Activated naive CD4-positive, alpha-beta T cell treated with anti-CD3 and anti-CD28 coated beads, Interleukin-2, amount 10 ng/mL, durations not matched to agents 7 days and 5 days (primary cell): ENCODE results near the gene TBATA.
"Not testable (repeated sequence)": the region's sequence is repeated elsewhere in the genome, so short reads cannot be mapped to it uniquely, and the experiment has no call there.

ENCODE experiments used
- CTCF ChIA-PET: fragments of 350-600 bp; sonication (Branson Sonifier 250); formaldehyde crosslinking; loops from one replicate; lab custom pipeline; 2021; ENCODE audit warnings: antibody characterized with exemption; lab: Charles Lee
- DNase-seq: peaks from one replicate; pipeline ENCODE4 v3.0.0-alpha.2; 2020
- H3K27ac Mint-ChIP-seq: one replicate; pipeline ENCODE4 v1.8.0; 2021; ENCODE audit warnings: mild to moderate bottlenecking, moderate library complexity, mixed read lengths
- H3K27me3 Mint-ChIP-seq: one replicate; pipeline ENCODE4 v1.8.0; 2021; ENCODE audit warnings: mild to moderate bottlenecking, mixed read lengths
- H3K36me3 Mint-ChIP-seq: one replicate; pipeline ENCODE4 v1.8.0; 2021; ENCODE audit warnings: mixed read lengths
- H3K4me1 Mint-ChIP-seq: one replicate; pipeline ENCODE4 v1.8.0; 2021; ENCODE audit warnings: mixed read lengths
- H3K4me3 Mint-ChIP-seq: one replicate; pipeline ENCODE4 v1.8.0; 2021; ENCODE audit warnings: mild to moderate bottlenecking, moderate library complexity, mixed read lengths
- H3K9me3 Mint-ChIP-seq: one replicate; pipeline ENCODE4 v1.8.0; 2021; ENCODE audit warnings: mixed read lengths

The TBATA gene

GRCh38 chr10:70769121-70769520, 16.1 kb downstream of the TBATA start:
- DNase-seq = peak; percentile 1
- no peaks in the 10 kb centered on the region for H3K4me1 Mint-ChIP-seq
- H3K27ac Mint-ChIP-seq = no peak overlapping the region
- CTCF ChIA-PET = interaction anchor here (1.8 kb wide), 1 partner anchor 220 kb away, joined by 6 read pairs; no protein-coding TSS in a partner anchor
- H3K36me3 Mint-ChIP-seq = no peaks in the 10 kb centered on the region
- H3K27me3 Mint-ChIP-seq = peaks cover 20% of the 10 kb centered on the region
- H3K9me3 Mint-ChIP-seq = peaks cover 11% of the 10 kb centered on the region
- H3K4me3 Mint-ChIP-seq = no peak overlapping the region

- CTCF ChIA-PET = interaction anchor here (1.8 kb wide), 1 partner anchor 219 kb away, joined by 6 read pairs; no protein-coding TSS in a partner anchor
- H3K4me3 Mint-ChIP-seq, H3K36me3 Mint-ChIP-seq, H3K27ac Mint-ChIP-seq, H3K4me1 Mint-ChIP-seq: not testable (repeated sequence)
- DNase-seq = peak; percentile 9
- peaks cover 27% of the 10 kb centered on the region for H3K27me3 Mint-ChIP-seq
- peaks cover 11% of the 10 kb centered on the region for H3K9me3 Mint-ChIP-seq
Observed at GRCh38 chr10:70768026-70768685, 17.0 kb downstream of the TBATA start.

GRCh38 chr10:70765794-70766594, 19.2 kb downstream of the TBATA start:
- Mint-ChIP-seq H3K27ac (no peak overlapping the region), H3K4me1 (no peaks in the 10 kb centered on the region), H3K27me3 (peaks cover 27% of the 10 kb centered on the region), H3K4me3 (no peak overlapping the region), H3K36me3 (no peaks in the 10 kb centered on the region), H3K9me3 (peaks cover 11% of the 10 kb centered on the region)
- no peak for DNase-seq
- CTCF ChIA-PET = no interaction called here

GRCh38 chr10:70763567-70763966, 21.6 kb downstream of the TBATA start:
- H3K9me3 Mint-ChIP-seq = peaks cover 11% of the 10 kb centered on the region
- no peaks in the 10 kb centered on the region for H3K4me1 Mint-ChIP-seq
- DNase-seq = no peak
- no peak overlapping the region for H3K4me3 Mint-ChIP-seq
- CTCF ChIA-PET = no interaction called here
- no peaks in the 10 kb centered on the region for H3K36me3 Mint-ChIP-seq
- H3K27ac Mint-ChIP-seq = no peak overlapping the region
- peaks cover 42% of the 10 kb centered on the region for H3K27me3 Mint-ChIP-seq

GRCh38 chr10:70762441-70763175, 22.6 kb downstream of the TBATA start:
- Mint-ChIP-seq H3K9me3 (peaks cover 11% of the 10 kb centered on the region), H3K4me3 (no peak overlapping the region), H3K27me3 (peaks cover 37% of the 10 kb centered on the region), H3K36me3 (no peaks in the 10 kb centered on the region), H3K4me1 (no peaks in the 10 kb centered on the region), H3K27ac (no peak overlapping the region)
- CTCF ChIA-PET = interaction anchor here (2.5 to 7.1 kb wide), 2 partner anchors 203 to 213 kb away, joined by 11 to 71 read pairs; no protein-coding TSS in a partner anchor
- no peak for DNase-seq

GRCh38 chr10:70761727-70762350, 23.3 kb downstream of the TBATA start:
- no peak overlapping the region for H3K4me3 Mint-ChIP-seq
- H3K27ac Mint-ChIP-seq = no peak overlapping the region
- CTCF ChIA-PET = interaction anchor here (2.5 to 7.1 kb wide), 2 partner anchors 203 to 212 kb away, joined by 11 to 71 read pairs; no protein-coding TSS in a partner anchor
- DNase-seq = no peak
- H3K36me3 Mint-ChIP-seq = no peaks in the 10 kb centered on the region
- no peaks in the 10 kb centered on the region for H3K4me1 Mint-ChIP-seq
- peaks cover 33% of the 10 kb centered on the region for H3K27me3 Mint-ChIP-seq
- H3K9me3 Mint-ChIP-seq = peaks cover 10% of the 10 kb centered on the region

GRCh38 chr10:70761031-70761601, 24.1 kb downstream of the TBATA start:
- Mint-ChIP-seq H3K27me3 (peaks cover 31% of the 10 kb centered on the region), H3K9me3 (peaks cover 6% of the 10 kb centered on the region), H3K4me1 (no peaks in the 10 kb centered on the region), H3K27ac (no peak overlapping the region), H3K4me3 (no peak overlapping the region), H3K36me3 (no peaks in the 10 kb centered on the region)
- CTCF ChIA-PET = interaction anchor here (0.9 to 7.1 kb wide), 4 partner anchors 142 to 267 kb away, joined by 3 to 71 read pairs (median 8); no protein-coding TSS in a partner anchor
- DNase-seq = no peak

GRCh38 chr10:70760271-70760787, 24.8 kb downstream of the TBATA start:
- Mint-ChIP-seq H3K27ac (no peak overlapping the region), H3K4me1 (no peaks in the 10 kb centered on the region), H3K9me3 (peaks cover 3% of the 10 kb centered on the region), H3K27me3 (peaks cover 28% of the 10 kb centered on the region), H3K4me3 (no peak overlapping the region), H3K36me3 (no peaks in the 10 kb centered on the region)
- CTCF ChIA-PET = interaction anchor here (0.9 to 7.1 kb wide), 4 partner anchors 141 to 266 kb away, joined by 3 to 71 read pairs (median 8); no protein-coding TSS in a partner anchor
- DNase-seq = no peak

GRCh38 chr10:70759781-70760180, 25.4 kb downstream of the TBATA start:
- no peak overlapping the region for H3K4me3 Mint-ChIP-seq
- no peaks in the 10 kb centered on the region for H3K36me3 Mint-ChIP-seq
- no peak overlapping the region for H3K27ac Mint-ChIP-seq
- no peaks in the 10 kb centered on the region for H3K9me3 Mint-ChIP-seq
- H3K27me3 Mint-ChIP-seq = peaks cover 32% of the 10 kb centered on the region
- DNase-seq = no peak
- H3K4me1 Mint-ChIP-seq = no peaks in the 10 kb centered on the region
- CTCF ChIA-PET = interaction anchor here (0.7 to 7.1 kb wide), 12 partner anchors 15 to 865 kb away, joined by 3 to 71 read pairs (median 3); no protein-coding TSS in a partner anchor

GRCh38 chr10:70758757-70759514, 26.2 kb downstream of the TBATA start:
- no peaks in the 10 kb centered on the region for H3K36me3 Mint-ChIP-seq
- no peak overlapping the region for H3K4me3 Mint-ChIP-seq
- CTCF ChIA-PET = interaction anchor here (0.6 to 7.1 kb wide), 18 partner anchors 13 to 865 kb away, joined by 3 to 71 read pairs (median 3); no protein-coding TSS in a partner anchor
- no peaks in the 10 kb centered on the region for H3K9me3 Mint-ChIP-seq
- H3K27ac Mint-ChIP-seq = no peak overlapping the region
- DNase-seq = peak; percentile 78
- peaks cover 32% of the 10 kb centered on the region for H3K27me3 Mint-ChIP-seq
- no peaks in the 10 kb centered on the region for H3K4me1 Mint-ChIP-seq

GRCh38 chr10:70757856-70758255, 27.3 kb downstream of the TBATA start:
- CTCF ChIA-PET = interaction anchor here (1.6 to 7.1 kb wide), 4 partner anchors 155 to 297 kb away, joined by 3 to 71 read pairs (median 27); partner anchors contain the start of gene PRF1
- Mint-ChIP-seq H3K36me3 (no peaks in the 10 kb centered on the region), H3K27me3 (peaks cover 28% of the 10 kb centered on the region), H3K4me1 (no peaks in the 10 kb centered on the region), H3K27ac (no peak overlapping the region), H3K9me3 (no peaks in the 10 kb centered on the region), H3K4me3 (no peak overlapping the region)
- no peak for DNase-seq

GRCh38 chr10:70756700-70757360, 28.3 kb downstream of the TBATA start:
- Mint-ChIP-seq H3K4me3 (no peak overlapping the region), H3K9me3 (no peaks in the 10 kb centered on the region), H3K27ac (no peak overlapping the region), H3K27me3 (peaks cover 28% of the 10 kb centered on the region), H3K36me3 (no peaks in the 10 kb centered on the region), H3K4me1 (no peaks in the 10 kb centered on the region)
- CTCF ChIA-PET = interaction anchor here (0.6 to 7.1 kb wide), 5 partner anchors 137 to 296 kb away, joined by 3 to 71 read pairs (median 6); partner anchors contain the start of gene PRF1
- DNase-seq = no peak
